NOMO-1 treated with DMSO at 0.1 percent for 48 hours (cell line): Measurements from ENCODE around the gene GABRA5.

Experiments
- DNase-seq: peaks from one replicate; lab custom pipeline; 2025; ENCODE audit not compliant: unreplicated experiment; lab: John Stamatoyannopoulos, UW

GABRA5 gene

DNA sequence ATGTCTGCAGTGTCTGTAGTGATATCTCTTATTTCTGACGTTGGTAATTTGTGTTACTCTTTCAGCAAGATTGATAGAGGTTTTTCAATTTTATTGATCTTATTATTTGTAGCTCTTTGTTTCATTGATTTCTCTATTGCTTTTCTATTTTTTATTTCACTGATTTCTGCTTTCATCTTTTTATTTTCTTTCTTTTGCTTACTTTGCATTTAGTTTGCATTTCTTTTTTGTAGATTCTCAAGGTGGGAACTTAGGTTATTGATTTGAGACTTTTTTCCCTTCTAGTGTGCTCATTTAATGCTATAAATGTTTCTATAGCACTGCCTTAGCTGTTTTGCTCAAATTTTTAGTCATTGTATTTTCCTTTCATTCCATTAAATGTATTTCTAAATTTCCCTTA lies 54.6 kb downstream of the GABRA5 start:
- no peak for DNase-seq

- DNase-seq: no peak
These were observed 59.2 kb downstream of the GABRA5 start for GRCh38 chr15:26926081-26926480.

DNA sequence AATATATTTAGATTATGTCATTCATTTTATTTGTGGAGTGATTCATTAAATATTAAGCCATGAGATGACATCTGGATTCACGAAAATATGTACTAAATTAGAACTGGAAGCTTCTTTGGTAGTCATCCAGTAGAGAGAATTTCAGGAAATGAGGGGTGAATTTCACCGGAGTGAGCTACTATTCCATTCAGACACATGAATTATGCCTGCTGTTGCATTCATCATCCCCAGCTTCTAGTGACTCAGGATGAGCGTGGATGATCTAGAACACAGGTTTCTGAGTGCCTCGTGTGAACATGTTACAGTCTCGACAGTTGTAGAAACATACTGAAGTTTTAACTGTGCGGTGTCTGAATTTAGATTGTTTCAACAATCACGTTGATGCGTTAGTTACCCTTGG lies 61.2 kb downstream of the GABRA5 start:
- DNase-seq: no peak

DNA sequence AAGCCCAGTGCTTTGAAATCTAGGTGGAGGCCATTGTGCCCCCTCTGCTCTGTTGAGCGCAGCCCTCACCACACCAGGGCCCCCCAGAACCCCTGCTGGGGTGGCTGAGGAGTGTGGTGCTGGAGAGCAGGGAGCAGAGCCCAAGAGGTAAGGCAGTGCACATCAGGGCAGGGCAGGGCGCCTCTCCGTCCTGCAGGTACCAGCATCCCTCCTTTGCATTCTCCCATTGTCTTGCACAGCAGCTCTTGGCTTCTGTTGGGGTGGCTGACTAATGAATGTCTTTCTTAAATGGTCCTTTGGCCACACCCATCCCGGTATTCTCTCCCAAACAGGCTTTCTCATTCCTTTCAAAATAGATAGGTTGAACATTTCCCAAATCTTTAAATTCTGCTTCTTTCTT lies 62.7 kb downstream of the GABRA5 start:
- DNase-seq: no peak

DNA sequence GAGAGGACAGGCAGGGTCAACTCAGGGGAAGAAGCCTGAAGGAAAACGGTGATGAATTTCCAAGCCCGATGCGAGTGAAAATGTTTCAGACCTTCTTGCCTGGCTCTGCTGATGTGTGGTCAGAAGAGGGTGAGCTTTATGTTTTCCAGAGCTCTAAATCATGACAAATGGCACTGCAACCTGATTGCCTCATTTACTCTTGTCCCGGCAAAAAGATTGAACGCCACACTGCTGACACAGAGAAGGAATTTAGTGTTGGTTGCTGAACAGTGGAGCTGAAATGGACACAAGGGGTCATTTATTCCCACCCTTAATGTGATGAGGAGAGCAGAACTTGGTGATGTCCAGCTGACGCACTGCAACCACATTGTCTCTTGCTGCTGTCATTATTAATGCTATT lies 68.0 kb downstream of the GABRA5 start:
- no peak for DNase-seq

DNA sequence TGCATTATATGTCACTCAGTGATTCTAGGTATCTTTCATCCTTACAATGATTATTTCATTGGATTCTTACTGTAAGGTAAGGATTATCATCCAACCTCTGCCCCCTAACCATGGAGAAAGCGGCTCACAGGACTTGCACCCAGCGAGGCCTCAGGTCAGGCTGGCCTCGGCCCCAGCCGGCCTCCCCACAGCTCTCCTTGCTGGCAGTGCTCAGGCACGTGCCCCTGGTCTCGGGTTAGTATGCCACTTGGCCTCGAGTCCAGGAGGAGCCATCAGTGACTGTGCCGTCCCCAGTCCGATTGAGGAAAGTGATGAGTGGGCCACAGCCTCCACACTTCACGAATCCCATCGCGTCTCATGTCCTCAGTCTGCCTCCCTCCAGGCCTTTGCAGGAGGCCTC lies 68.5 kb downstream of the GABRA5 start:
- no peak for DNase-seq

- DNase-seq: no peak
These were observed 69.6 kb downstream of the GABRA5 start for GRCh38 chr15:26936502-26936901.

GRCh38 chr15:26937134-26937533 lies 70.3 kb downstream of the GABRA5 start:
- no peak for DNase-seq

DNA sequence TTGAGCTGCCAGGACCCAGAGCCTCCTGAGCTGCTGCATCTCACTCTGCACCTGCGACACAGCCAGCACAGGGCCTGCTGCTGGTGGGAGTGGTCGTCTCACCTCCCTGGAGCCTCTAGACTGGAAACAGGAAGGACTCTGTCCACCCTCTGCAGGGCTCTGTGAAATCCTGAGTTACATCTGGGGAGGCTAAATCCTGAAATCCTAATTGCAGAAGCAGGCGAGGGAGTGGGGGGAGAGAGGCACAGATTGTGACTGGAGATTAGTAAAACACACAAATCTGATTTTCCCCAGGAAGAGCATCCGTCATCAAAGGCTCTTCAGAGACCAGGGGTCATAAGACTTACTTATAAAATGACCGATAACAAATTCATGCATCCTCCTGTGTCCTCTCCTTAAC lies 72.5 kb downstream of the GABRA5 start:
- DNase-seq: no peak

DNA sequence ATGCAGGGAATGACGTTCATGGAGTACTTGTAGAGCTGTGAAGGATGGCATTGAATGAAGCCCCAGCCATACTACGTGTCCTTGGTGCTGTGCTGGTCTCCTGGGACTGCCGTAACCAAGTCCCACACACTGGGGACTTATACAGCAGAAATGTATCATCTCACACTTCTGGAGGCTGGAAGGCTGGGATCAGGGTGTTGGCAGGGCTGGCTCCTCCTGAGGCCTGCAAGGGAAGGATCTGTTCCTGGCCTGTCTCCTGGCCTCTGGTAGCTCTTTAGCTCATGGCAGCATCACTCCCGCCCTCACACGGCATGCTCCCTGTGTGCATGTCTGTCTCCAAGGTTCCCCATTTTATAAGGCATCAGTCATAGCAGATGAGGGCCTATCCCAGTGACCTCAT lies 74.6 kb downstream of the GABRA5 start:
- no peak for DNase-seq

DNA sequence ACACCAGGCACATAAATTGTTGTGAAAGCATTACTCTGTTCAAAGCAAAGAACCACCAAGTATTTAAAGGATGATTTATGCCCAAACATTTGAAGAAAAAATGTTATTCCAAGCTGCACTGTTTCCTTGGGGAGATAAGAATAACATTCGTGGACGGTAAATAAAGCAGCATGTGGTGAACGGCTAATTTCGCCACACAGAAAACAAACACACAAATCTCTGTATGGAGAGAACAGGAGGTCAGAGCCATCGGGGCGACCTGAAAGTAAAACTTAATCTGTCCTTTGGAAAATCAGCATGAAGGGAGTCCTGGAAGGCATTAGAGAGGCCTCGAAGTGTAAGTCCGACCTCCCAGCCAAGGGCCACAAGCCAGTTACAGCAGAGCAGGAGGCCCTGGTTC lies 77.0 kb downstream of the GABRA5 start:
- no peak for DNase-seq

GRCh38 chr15:26945046-26945445 lies 78.2 kb downstream of the GABRA5 start:
- no peak for DNase-seq

DNA sequence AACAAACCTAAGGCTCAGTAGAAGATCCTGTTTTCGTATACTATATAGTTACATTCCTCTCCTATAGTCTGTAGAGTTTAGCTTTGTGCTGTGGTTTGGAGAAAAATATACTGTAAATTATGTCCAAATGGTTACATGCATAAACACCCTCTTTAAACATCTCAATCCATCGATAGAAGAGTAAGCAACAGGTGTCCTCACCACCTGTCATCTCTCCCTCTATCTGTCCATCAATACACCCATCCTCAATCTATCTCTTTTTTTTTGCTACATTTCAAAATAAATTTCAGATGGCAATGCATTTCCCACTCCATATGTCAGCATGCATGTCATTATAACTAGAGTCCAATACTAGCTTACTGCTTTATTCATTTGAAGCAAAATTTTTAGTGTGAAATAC lies 83.1 kb downstream of the GABRA5 start:
- no peak for DNase-seq

DNA sequence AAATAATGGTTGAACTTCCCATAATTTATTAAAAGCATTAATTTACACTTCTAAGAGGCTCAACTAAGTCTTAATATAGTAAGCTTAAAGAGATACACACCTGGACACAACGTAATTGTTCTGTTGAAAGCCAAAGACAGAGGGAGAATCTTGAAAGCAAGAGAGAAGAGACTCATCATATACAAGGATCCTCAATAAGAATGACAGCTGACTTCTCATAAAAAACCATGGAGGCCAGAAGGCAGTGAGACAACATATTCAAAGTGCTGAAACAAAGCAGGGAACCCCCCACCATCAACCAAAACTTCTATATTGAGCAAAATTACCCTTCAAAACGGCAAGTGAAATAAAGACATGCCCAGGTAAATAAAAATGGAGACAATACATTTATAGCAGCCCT lies 87.5 kb downstream of the GABRA5 start:
- no peak for DNase-seq

GRCh38 chr15:26967719-26968269 lies 100.9 kb downstream of the GABRA5 start:
- DNase-seq: no peak

DNA sequence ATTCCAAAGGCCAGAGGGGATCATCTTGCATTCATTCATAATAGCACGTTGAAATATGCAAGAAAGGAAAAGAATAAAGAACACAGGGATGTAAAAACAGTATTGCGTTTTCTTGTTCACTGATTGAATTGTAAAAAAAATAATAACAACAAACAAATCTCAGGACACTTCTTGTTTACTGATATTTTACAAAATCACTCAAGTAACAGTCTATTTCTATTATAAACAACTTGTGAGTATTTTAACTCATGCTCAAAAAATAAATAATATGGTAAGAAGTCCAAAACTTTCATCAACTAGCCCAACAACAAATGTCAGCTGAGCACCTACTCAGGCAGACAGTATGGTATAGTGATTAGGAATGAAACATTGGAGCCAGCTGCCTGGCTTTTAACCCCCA lies 101.9 kb downstream of the GABRA5 start:
- DNase-seq: no peak

GRCh38 chr15:26970712-26971210 lies 103.9 kb downstream of the GABRA5 start, which contains the start of gene GABRG3:
Gene GABRG3, plus strand, starts transcription at chr15:26971181.
- DNase-seq: no peak

- no peak for DNase-seq
These were observed 104.6 kb downstream of the GABRA5 start for GRCh38 chr15:26971271-26972018.

DNA sequence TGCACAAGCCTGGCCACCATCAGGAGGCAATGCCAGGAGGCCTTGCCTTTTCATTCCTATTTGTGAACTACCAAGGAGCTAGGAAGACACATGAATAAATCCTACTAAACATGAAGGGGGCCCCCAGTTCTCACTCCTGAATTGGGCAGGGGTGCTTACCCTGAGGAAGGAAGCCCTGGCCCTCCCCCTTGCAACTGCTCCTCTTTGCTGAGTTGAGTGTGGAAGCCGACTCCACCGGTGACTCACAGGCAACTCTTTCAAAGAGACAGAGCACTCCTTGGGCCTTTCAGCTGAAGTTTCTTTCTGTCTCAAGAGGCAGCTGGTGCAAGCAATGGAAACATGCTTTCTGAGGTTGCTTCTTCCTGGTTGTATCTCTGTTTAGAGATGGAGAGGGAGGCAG lies 105.8 kb downstream of the GABRA5 start:
- DNase-seq: no peak

GRCh38 chr15:26974120-26974780 lies 107.4 kb downstream of the GABRA5 start:
- DNase-seq: no peak

DNA sequence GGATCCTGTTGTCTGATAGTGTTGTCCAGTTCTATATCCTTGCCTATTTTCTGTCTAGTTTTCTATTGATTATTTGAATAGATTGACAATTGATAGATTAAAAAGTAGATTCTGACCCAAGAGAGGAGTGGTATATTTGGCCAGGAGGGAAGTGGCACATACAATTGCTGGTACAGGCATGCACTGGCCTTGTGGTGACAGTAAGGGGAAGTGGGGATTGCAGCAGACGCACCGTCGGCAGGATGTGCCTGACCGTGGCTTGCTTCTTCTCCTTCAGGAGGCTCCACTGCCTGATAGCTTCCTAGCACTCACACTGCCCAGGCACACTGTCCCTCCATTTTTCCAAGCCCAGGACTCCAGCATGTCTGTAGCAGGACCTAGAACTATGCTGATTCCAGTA lies 114.6 kb downstream of the GABRA5 start:
- DNase-seq: peak; percentile 16

DNA sequence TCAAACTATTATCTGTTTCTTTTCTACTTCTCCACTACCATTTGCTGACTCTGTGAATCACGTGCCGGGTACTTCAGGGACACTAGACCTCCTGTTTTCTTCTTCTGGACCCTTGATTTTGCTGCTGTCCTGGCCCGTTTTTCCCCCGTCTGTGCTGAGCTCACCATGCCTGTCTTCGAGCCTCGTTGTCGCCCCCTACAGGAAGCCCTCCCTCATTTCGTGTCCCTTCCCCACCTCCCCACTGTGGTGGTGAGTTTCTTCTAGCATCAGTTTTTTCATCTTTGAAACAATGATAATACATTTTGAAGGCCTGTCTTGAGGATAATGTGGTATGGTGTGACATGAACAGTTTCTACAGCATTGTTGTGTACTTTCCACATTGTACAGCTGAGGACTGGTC lies 117.0 kb downstream of the GABRA5 start:
- no peak for DNase-seq
